Endothelial cell of umbilical vein (primary cell): ENCODE results near the gene C2CD3.

Source experiments
- EZH2 ChIP-seq: IDR thresholded peaks from 2 replicates; pipeline ENCODE4 v1.6.1; 2012; ENCODE audit warnings: borderline replicate concordance, low read depth, mild to moderate bottlenecking, moderate library complexity, low read length, inconsistent platforms; ENCODE audit not compliant: severe bottlenecking
- JUN ChIP-seq: IDR thresholded peaks from 2 replicates; pipeline ENCODE4 v1.6.1; 2011; ENCODE audit warnings: borderline replicate concordance, low read depth; ENCODE audit not compliant: insufficient read length, insufficient read depth
- MYC ChIP-seq: IDR thresholded peaks from one replicate; pipeline ENCODE4 v1.6.1; 2011; ENCODE audit warnings: mild to moderate bottlenecking, low read depth, low read length
- POLR2A ChIP-seq: IDR thresholded peaks from 2 replicates; pipeline ENCODE4 v1.6.1; 2012; ENCODE audit warnings: low read depth, mild to moderate bottlenecking, control low read depth, low read length
- POLR2AphosphoS5 ChIP-seq: IDR thresholded peaks from 2 replicates; pipeline ENCODE4 v1.6.1; 2012; ENCODE audit warnings: low read depth, mild to moderate bottlenecking, control low read depth, low read length, moderate library complexity; ENCODE audit not compliant: insufficient read depth
- TF ChIP-seq, protein P1 (sequence below), 2 donors: IDR thresholded peaks; 1 replicate in 1 of 2; 2 replicates in 1 of 2; pipeline ENCODE4 v1.5.1; 2011; ENCODE audit warnings: low read length in 2 of 2, mild to moderate bottlenecking in 2 of 2, moderate library complexity in 2 of 2, control low read depth in 1 of 2, inconsistent platforms in 1 of 2, low read depth in 1 of 2; ENCODE audit not compliant: insufficient read depth in 1 of 2; ENCODE audit errors: extremely low read depth in 1 of 2
- TF ChIP-seq, protein P2 (sequence below): IDR thresholded peaks from 2 replicates; pipeline ENCODE4 v1.6.1; 2011; ENCODE audit not compliant: insufficient read depth, insufficient read length

DNA sequence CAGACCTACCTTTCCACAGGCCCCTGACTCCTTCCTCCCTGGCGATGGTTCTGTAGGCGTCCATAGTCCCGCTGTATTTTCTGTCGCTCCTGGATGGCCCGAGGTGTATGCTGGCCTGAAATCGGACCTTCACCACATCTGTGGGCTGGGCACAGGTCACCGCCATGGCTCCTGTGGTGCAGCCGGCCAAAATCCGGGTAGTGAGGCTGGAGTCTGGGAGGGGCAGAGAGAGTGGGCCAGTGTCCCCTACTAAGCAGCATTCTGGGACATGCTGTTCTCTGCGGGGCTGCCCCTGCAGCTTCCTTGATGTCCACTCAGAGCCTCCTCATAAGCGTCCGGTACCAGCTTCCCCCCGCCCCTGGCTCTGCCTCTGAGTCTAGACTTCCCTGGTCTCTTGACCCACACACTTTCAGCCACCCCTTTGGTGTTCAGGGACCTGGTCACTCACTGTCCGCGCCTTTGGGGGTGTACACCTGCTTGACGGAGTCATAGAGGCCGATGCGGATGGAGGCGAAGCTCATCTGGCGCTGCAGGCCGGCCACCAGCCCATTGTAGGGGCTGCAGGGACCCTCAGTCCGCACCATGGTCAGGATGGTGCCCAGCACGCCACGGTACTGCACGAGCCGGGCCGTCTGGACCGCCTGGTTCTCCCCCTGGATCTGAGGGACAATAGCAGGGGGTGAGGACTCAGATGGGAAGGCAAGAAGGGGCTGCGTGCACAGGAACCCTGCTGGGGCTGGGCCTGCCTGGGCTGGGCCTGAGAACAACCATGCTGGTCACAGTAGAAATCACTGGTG is 164.9 kb downstream of the C2CD3 start:
- TF ChIP-seq, protein P1, sequence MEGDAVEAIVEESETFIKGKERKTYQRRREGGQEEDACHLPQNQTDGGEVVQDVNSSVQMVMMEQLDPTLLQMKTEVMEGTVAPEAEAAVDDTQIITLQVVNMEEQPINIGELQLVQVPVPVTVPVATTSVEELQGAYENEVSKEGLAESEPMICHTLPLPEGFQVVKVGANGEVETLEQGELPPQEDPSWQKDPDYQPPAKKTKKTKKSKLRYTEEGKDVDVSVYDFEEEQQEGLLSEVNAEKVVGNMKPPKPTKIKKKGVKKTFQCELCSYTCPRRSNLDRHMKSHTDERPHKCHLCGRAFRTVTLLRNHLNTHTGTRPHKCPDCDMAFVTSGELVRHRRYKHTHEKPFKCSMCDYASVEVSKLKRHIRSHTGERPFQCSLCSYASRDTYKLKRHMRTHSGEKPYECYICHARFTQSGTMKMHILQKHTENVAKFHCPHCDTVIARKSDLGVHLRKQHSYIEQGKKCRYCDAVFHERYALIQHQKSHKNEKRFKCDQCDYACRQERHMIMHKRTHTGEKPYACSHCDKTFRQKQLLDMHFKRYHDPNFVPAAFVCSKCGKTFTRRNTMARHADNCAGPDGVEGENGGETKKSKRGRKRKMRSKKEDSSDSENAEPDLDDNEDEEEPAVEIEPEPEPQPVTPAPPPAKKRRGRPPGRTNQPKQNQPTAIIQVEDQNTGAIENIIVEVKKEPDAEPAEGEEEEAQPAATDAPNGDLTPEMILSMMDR (IDR thresholded peaks at IDR 0.05; ENCODE audit: extremely low read depth in 1 of 2, insufficient read depth in 1 of 2, low read depth in 1 of 2, low read length in 2 of 2), result no peak
- no peak for TF ChIP-seq EZH2
- no peak for TF ChIP-seq POLR2A
- no peak for TF ChIP-seq POLR2AphosphoS5
- TF ChIP-seq, protein P2, sequence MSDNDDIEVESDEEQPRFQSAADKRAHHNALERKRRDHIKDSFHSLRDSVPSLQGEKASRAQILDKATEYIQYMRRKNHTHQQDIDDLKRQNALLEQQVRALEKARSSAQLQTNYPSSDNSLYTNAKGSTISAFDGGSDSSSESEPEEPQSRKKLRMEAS, result no peak
- TF ChIP-seq MYC, result no peak
- TF ChIP-seq JUN, result no peak
